D341Med (cell line): Measurements from ENCODE around the gene TSSK3.

Experiments used
- DNase-seq: peaks from one replicate; pipeline ENCODE4 v3.0.0; 2012; ENCODE audit warnings: low spot score

Gene TSSK3

GRCh38 chr1:32400876-32401631 lies 38.7 kb downstream of the TSSK3 start:
- DNase-seq: peak; percentile 88

DNA sequence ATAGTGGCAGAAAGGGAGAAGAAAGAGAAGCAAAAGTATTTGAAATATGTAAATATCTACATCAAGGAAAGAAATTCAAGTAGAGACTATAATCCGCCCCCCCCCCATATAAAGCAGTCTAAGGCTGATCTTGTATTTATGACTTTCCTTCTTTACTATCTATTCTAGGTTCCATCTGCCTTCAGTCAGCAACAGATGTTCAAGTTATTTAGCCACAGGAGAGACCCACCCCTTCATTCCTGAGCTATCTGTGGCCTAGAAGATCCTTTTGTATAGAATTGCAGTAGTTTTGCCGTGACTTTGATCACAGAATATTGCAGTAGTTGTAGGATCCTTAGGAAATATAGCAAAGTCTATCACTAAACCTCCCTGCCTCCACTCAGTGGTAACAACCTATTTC lies 42.6 kb downstream of the TSSK3 start:
- no peak for DNase-seq

GRCh38 chr1:32405672-32406467 lies 43.5 kb downstream of the TSSK3 start:
- no peak for DNase-seq

DNA sequence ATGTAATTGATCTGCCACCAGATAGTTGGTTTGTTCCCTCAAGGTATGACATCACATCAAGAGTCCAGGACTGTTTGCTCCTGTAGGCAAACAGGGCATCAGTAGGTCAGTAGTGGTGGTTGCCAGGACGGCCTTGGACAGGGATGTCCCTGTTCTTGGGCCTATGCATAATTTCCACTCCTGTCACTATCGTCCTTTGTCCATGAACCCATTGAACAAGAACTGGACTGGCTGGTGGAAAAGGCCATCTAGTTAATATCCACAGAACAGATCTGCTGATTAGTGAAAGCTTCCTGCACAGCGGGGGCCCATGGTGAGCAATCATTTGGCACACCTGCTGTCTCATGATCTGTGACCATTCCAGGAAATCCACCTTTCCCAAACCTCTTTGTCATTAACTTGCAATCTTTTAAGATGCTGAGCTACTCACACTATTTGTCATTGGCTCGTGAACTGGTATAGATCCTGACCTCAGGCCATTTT lies 44.3 kb downstream of the TSSK3 start:
- no peak for DNase-seq

DNA sequence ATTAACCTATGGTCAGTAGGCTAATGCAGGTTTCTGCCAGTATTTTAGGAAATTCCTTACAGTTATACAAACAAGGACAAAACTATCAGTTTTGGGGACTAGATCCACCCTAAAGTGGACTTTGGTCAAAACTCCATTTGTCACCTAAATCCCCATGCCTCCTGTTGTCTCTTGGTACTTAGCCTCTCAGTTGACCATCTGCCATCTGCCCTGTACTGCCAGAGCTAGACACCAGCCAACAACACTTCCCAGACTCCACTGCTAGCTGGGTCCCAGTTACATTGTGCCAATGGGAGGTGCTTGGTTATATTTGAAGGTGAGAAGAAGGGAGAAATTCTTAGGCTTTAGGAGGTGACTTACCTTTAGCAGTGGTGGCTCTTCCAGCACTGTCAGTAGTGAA lies 48.9 kb downstream of the TSSK3 start:
- no peak for DNase-seq

DNA sequence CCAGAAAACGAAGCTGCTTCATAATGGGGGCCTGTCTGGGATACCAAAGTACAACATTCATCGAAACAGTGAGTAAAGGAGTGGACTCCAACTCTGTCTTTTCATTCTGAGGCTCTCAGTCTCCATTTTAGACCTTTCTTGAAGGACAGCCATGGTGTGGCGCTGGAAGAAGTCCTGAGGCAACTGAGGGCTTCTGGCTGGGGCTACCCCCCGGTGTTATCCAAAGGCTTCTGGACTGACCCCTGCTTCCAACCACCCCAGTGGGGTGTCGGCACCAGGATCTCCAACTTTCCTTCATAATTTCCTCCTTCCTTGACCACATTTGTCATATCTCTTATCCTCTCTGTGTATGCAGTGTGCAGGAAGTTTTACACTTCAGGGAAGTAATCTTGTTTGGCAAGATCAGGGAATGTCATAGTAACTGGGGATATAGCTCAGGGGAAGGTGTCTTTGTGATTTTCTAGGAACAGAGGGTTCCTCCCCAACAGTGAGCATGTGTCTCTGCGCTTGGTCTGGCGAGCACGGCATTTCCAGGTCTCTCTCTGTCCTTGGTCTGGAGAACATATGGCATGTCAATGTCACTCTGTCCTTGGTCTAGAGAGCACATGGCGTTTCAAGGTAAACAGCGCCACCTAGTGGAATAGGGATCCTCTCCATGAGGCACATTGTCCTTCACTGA lies 51.3 kb downstream of the TSSK3 start:
- DNase-seq: peak; percentile 61
